Colon (tissue), 2 donors: ENCODE data around the gene RUBCNL.
"Not testable (repeated sequence)": the region's sequence is repeated elsewhere in the genome, so short reads cannot be mapped to it uniquely, and the experiment has no call there.

Source experiments
- FAIRE-seq: peaks from 2 replicates; lab custom pipeline; 2012; peaks lifted over from hg19 to GRCh38; lab: Jason Lieb, UNC
- donor health status: control.
- donor health status: control.

RUBCNL gene

GRCh38 chr13:46387064-46387851 lies at the start of gene RUBCNL:
Gene RUBCNL, minus strand, starts transcription at chr13:46387252. Its CDS starts 14,777 bp downstream, at chr13:46372475.
- FAIRE-seq, result no peak

GRCh38 chr13:46429558-46429957 lies 42.5 kb upstream of the RUBCNL start:
- not testable (repeated sequence) for FAIRE-seq

- no peak for FAIRE-seq
These were observed 18.4 kb upstream of the RUBCNL start for GRCh38 chr13:46405457-46405856.

- no peak for FAIRE-seq
These were observed 17.7 kb upstream of the RUBCNL start for GRCh38 chr13:46404733-46405100.

- FAIRE-seq, result no peak
These were observed 17.0 kb upstream of the RUBCNL start for GRCh38 chr13:46403851-46404732.

- no peak for FAIRE-seq
These were observed 15.1 kb upstream of the RUBCNL start for GRCh38 chr13:46402178-46402577.

- FAIRE-seq, result no peak
These were observed 14.4 kb upstream of the RUBCNL start for GRCh38 chr13:46401432-46401831.

GRCh38 chr13:46396341-46396740 lies 9.3 kb upstream of the RUBCNL start:
- FAIRE-seq, result no peak

- FAIRE-seq, result no peak
These were observed 5.9 kb upstream of the RUBCNL start for GRCh38 chr13:46392967-46393366.

GRCh38 chr13:46389457-46390451 lies 2.7 kb upstream of the RUBCNL start:
- no peak for FAIRE-seq

- FAIRE-seq, result no peak
These were observed 1.8 kb upstream of the RUBCNL start for GRCh38 chr13:46388846-46389245.

- no peak for FAIRE-seq
These were observed 1.3 kb upstream of the RUBCNL start for GRCh38 chr13:46388308-46388707.

- FAIRE-seq, result no peak
These were observed 524 bp downstream of the RUBCNL start for GRCh38 chr13:46386392-46387063.

GRCh38 chr13:46385946-46386345 lies 1.1 kb downstream of the RUBCNL start:
- no peak for FAIRE-seq

- FAIRE-seq, result no peak
These were observed 3.7 kb downstream of the RUBCNL start for GRCh38 chr13:46383383-46383782.

GRCh38 chr13:46382224-46382623 lies 4.8 kb downstream of the RUBCNL start:
- FAIRE-seq, result no peak

- no peak for FAIRE-seq
These were observed 6.8 kb downstream of the RUBCNL start for GRCh38 chr13:46380242-46380641.

GRCh38 chr13:46379611-46380010 lies 7.4 kb downstream of the RUBCNL start:
- no peak for FAIRE-seq

GRCh38 chr13:46378411-46378810 lies 8.6 kb downstream of the RUBCNL start:
- FAIRE-seq, result no peak

- no peak for FAIRE-seq
These were observed 9.5 kb downstream of the RUBCNL start for GRCh38 chr13:46377554-46377953.

GRCh38 chr13:46374710-46375109 lies 12.3 kb downstream of the RUBCNL start:
- no peak for FAIRE-seq
